ENCODE measurements around the gene TOMM20. TPM values are rescaled to one million over a fixed set of nuclear protein-coding genes. Genes with fewer than 3 reads are reported as not detected.

TOMM20 gene
- total RNA-seq, 1 experiment from 2014 or later: 197 TPM

DNA sequence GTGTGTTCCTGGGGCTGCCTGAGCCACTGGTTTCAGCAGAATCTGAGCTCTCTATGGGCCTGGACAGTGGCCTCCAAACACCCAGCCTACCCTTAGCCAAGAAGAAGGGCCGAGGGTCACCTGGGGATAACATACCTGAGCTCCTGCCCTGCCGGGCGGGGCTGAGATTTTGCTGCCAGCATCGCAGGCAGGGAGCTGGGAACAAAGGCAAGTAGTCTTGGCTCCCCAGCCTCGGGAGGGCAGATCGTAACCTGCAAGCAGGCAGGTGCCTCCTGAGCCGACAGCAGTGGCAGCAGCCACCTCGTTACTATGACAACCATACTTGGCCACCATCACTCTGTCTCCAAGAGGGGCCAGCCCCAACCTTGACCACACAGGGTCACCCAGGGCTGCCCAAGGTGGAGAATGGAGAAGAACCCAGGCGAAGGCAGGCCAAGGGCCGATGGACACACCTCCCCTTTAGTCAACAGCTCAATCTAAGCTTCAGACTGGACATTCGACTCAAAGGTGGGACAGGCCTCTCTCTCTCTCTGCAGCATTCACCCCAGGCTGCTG lies 54.6 kb downstream of the TOMM20 start:
- no peak overlapping the region for H3K4me2 ChIP-seq (ENCODE audit: insufficient read depth, insufficient read length, low read length)

More for the DNA sequence above, 54.6 kb downstream of the TOMM20 start:
- TF ChIP-seq, protein P1, sequence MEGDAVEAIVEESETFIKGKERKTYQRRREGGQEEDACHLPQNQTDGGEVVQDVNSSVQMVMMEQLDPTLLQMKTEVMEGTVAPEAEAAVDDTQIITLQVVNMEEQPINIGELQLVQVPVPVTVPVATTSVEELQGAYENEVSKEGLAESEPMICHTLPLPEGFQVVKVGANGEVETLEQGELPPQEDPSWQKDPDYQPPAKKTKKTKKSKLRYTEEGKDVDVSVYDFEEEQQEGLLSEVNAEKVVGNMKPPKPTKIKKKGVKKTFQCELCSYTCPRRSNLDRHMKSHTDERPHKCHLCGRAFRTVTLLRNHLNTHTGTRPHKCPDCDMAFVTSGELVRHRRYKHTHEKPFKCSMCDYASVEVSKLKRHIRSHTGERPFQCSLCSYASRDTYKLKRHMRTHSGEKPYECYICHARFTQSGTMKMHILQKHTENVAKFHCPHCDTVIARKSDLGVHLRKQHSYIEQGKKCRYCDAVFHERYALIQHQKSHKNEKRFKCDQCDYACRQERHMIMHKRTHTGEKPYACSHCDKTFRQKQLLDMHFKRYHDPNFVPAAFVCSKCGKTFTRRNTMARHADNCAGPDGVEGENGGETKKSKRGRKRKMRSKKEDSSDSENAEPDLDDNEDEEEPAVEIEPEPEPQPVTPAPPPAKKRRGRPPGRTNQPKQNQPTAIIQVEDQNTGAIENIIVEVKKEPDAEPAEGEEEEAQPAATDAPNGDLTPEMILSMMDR (conservative IDR thresholded peaks at IDR 0.05): no peak
- H2BK5ac ChIP-seq (ENCODE audit: insufficient read length, low read length): no peak overlapping the region
- H4K5ac ChIP-seq (ENCODE audit: insufficient read length, low read depth, low read length): no peak overlapping the region
- H3K36me3 Mint-ChIP-seq (ENCODE audit: insufficient read depth in 1 of 3, low read depth in 3 of 3): no peaks in the 10 kb centered on the region
- H3K56ac ChIP-seq (ENCODE audit: insufficient read length, low read depth, low read length): no peak overlapping the region
- no peak overlapping the region for H3K14ac ChIP-seq (ENCODE audit: insufficient read depth, low read length)
- H3T11ph ChIP-seq (ENCODE audit: low read length): no peak overlapping the region
- H3K4me1 ChIP-seq (ENCODE audit: insufficient read depth, low read length): no peaks in the 10 kb centered on the region
- no peak overlapping the region for H2AFZ ChIP-seq (ENCODE audit: low read length)
- no peaks in the 10 kb centered on the region for H3K27me3 Mint-ChIP-seq (ENCODE audit: low read depth)
- no peaks in the 10 kb centered on the region for H3K23me2 ChIP-seq (ENCODE audit: insufficient read length, low read depth, low read length, poor library complexity, severe bottlenecking)
- H2AK5ac ChIP-seq (ENCODE audit: insufficient read length, low read length): no peak overlapping the region
- no peak overlapping the region for H4K8ac ChIP-seq (replicated peaks; ENCODE audit: insufficient read length, low read depth, low read length)
- no peak overlapping the region for H2BK15ac ChIP-seq (ENCODE audit: low read depth, low read length)
- H3K27ac ChIP-seq (ENCODE audit: insufficient read length, low read depth, low read length): no peak overlapping the region
- H2BK20ac ChIP-seq (ENCODE audit: low read depth, low read length, poor library complexity, severe bottlenecking): no peak overlapping the region
- no peak overlapping the region for H3K9ac ChIP-seq (ENCODE audit: extremely low read depth, insufficient read length, low read length)
- no peaks in the 10 kb centered on the region for H3K9me3 Mint-ChIP-seq
- H3K79me2 ChIP-seq (ENCODE audit: insufficient read depth, low read length): no peaks in the 10 kb centered on the region
- no peak overlapping the region for H4K91ac ChIP-seq (ENCODE audit: insufficient read length, low read depth, low read length)
- H4K20me1 ChIP-seq (ENCODE audit: control insufficient read depth, insufficient read depth, insufficient read length): no peaks in the 10 kb centered on the region
- H3K79me1 ChIP-seq (ENCODE audit: insufficient read depth, low read depth, low read length, poor library complexity, severe bottlenecking): no peaks in the 10 kb centered on the region
- H3K27me3 ChIP-seq (ENCODE audit: insufficient read depth, low read length): no peaks in the 10 kb centered on the region
- no peaks in the 10 kb centered on the region for H3K9me3 ChIP-seq (ENCODE audit: control insufficient read depth, low read depth, low read length)
- H3K27ac Mint-ChIP-seq: no peak overlapping the region
- H3K18ac ChIP-seq (ENCODE audit: insufficient read length, low read depth, low read length): no peak overlapping the region
- H3K4me1 Mint-ChIP-seq: peaks cover 6 to 9% of the 10 kb centered on the region in 2 experiments
- DNase-seq: no peak
- WGBS (ENCODE audit: extremely low coverage, insufficient read length, low lambda C conversion rate): no CpG with 5 or more reads among the region's 11 CpGs
- no peak overlapping the region for H3K4me3 Mint-ChIP-seq
- H3K4ac ChIP-seq (ENCODE audit: low read depth, low read length): no peak overlapping the region
- no peak overlapping the region for H2BK12ac ChIP-seq (ENCODE audit: insufficient read length, low read depth, low read length)
- no peak overlapping the region for H3K23ac ChIP-seq (ENCODE audit: insufficient read length, low read depth, low read length)
- no peak overlapping the region for H2BK120ac ChIP-seq (ENCODE audit: low read depth, low read length, poor library complexity, severe bottlenecking)

Measured in H9 (cell line).